Stimulated activated CD4-positive, alpha-beta T cell treated with anti-CD3 and anti-CD28 coated beads, TNF-alpha, amount 100 ng/mL, for 1 hour (primary cell): Measurements from ENCODE around the gene SUSD1.

Experiments used
- DNase-seq, 3 donors: peaks; one replicate each; pipeline ENCODE4 v3.0.0-alpha.2; 2020; ENCODE audit warnings: low read depth in 3 of 3, low spot score in 1 of 3

Gene SUSD1

DNA sequence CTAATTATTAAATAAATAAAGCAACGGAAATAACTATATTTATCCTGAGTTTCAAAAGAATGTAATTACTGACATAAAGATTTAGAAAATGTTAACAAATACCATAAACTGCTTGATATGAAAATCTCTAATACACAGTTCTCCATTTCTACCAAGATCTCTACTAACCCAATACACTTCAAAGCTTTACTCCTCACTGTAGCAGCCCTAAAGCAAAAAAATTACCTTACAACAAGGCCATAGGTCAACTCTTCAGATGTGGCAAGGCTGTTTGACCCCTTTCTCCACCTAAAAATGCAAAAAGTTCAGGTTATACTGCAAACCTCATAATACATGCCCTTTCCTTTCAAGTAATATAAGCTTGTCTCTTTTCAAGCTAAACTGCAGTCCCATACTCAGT lies 181.8 kb downstream of the SUSD1 start:
- DNase-seq = no peak

DNA sequence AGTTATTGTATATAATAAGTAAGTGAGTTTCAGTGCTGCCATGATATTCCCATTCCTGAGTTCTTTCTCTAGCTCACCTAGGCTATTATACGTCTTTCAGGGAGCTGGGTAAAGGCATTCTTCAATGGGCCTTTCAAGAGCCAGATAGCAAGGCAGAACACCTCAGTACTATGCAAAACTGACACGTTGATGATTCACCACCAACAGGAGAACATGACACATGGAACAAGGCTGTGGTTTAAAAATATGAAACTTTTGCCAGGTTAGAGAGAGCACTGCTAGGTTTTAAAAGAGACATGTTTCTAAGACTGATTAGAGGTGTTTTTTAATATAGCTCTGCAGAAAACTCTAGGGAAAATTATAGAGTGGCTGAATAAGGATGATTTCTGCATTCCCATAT lies 182.6 kb downstream of the SUSD1 start:
- no peak for DNase-seq

DNA sequence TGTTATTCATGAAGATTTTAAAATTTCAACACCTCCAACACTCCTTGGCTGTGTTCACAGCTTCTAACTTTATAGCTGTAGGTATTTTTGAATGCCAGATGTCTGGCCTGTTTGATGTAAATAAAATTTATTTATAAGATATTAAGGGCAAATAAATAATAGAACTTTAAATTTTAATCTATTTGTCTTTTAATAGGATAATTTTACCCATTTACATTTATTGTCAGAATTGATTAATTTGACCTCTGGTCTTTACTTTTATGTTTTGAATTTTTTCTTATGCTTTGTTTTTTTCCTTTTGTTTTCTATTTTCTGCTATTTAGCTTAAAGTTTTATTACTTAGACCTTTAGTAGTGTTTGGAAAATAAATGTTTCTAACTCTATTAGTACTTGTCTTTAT lies 183.9 kb downstream of the SUSD1 start:
- no peak for DNase-seq
